Retinal pigment epithelial cell (primary cell): ENCODE data around the gene ERBB4.

Experiments used
- DNase-seq: peaks from one replicate; pipeline ENCODE4 v3.0.0-alpha.2; 2010; ENCODE audit warnings: low read depth
- H3K4me3 ChIP-seq: 2 replicates; pipeline ENCODE4 v1.5.1; 2011; ENCODE audit warnings: mild to moderate bottlenecking, low read length, control low read depth, moderate library complexity
- CTCF ChIP-seq: conservative IDR thresholded peaks from 2 replicates; pipeline ENCODE4 v1.5.1; 2011; ENCODE audit warnings: low read depth, low read length, control low read depth, inconsistent platforms

The ERBB4 gene

GRCh38 chr2:212345966-212346365 lies 192.6 kb downstream of the ERBB4 start:
- no peak for DNase-seq
- TF ChIP-seq CTCF = no peak

GRCh38 chr2:212344131-212344530 lies 194.5 kb downstream of the ERBB4 start:
- TF ChIP-seq CTCF = no peak
- H3K4me3 ChIP-seq = no peak overlapping the region
- no peak for DNase-seq

More at GRCh38 chr2:212345966-212346365, 192.6 kb downstream of the ERBB4 start:
- H3K4me3 ChIP-seq = no peak overlapping the region

GRCh38 chr2:212343167-212343566 lies 195.4 kb downstream of the ERBB4 start:
- no peak for DNase-seq
- TF ChIP-seq CTCF = no peak
- no peak overlapping the region for H3K4me3 ChIP-seq

- H3K4me3 ChIP-seq = no peak overlapping the region
- no peak for TF ChIP-seq CTCF
- DNase-seq = no peak
These were observed 200.9 kb downstream of the ERBB4 start for GRCh38 chr2:212337486-212338343.

GRCh38 chr2:212337036-212337435 lies 201.6 kb downstream of the ERBB4 start:
- no peak overlapping the region for H3K4me3 ChIP-seq
- TF ChIP-seq CTCF = no peak
- DNase-seq = no peak

- H3K4me3 ChIP-seq = no peak overlapping the region
- no peak for DNase-seq
- TF ChIP-seq CTCF = no peak
These were observed 208.3 kb downstream of the ERBB4 start for GRCh38 chr2:212330263-212330662.
